HG03439 (cell line): Measurements from ENCODE around the gene PARD6G.
A peak's percentile ranks its signal among the peaks of the same experiment; 100 is the strongest.

ENCODE experiments used
- ATAC-seq: cut with Tn5 transposase; IDR thresholded peaks from one replicate; pipeline ENCODE4 v1.9.1; 2021; ENCODE audit warnings: mild to moderate bottlenecking, moderate library complexity; ENCODE audit not compliant: unreplicated experiment

The PARD6G gene

GRCh38 chr18:80157708-80158343 is 89.5 kb downstream of the PARD6G start:
- peak; percentile 54 for ATAC-seq

- no peak for ATAC-seq
Observed at GRCh38 chr18:80154293-80154692, 93.0 kb downstream of the PARD6G start.

- ATAC-seq: no peak
Observed at GRCh38 chr18:80149667-80150066, 97.6 kb downstream of the PARD6G start.

- peak; percentile 9 for ATAC-seq
Observed at GRCh38 chr18:80148326-80149199, 98.8 kb downstream of the PARD6G start.

GRCh38 chr18:80147418-80148325 is 99.6 kb downstream of the PARD6G start:
- peak; percentile 89 for ATAC-seq

GRCh38 chr18:80147037-80147417 is 100.3 kb downstream of the PARD6G start:
- peak; percentile 17 for ATAC-seq

- ATAC-seq: no peak
Observed at GRCh38 chr18:80145196-80145804, 102.0 kb downstream of the PARD6G start.

GRCh38 chr18:80143881-80144280 is 103.4 kb downstream of the PARD6G start:
- ATAC-seq: no peak

- no peak for ATAC-seq
Observed at GRCh38 chr18:80140455-80140985, 106.8 kb downstream of the PARD6G start.

- ATAC-seq: no peak
Observed at GRCh38 chr18:80137976-80138375, 109.3 kb downstream of the PARD6G start.

GRCh38 chr18:80137137-80137536 is 110.2 kb downstream of the PARD6G start:
- no peak for ATAC-seq

GRCh38 chr18:80136679-80137078 is 110.6 kb downstream of the PARD6G start:
- no peak for ATAC-seq

GRCh38 chr18:80135136-80135535 is 112.2 kb downstream of the PARD6G start:
- no peak for ATAC-seq

GRCh38 chr18:80133124-80133523 is 114.2 kb downstream of the PARD6G start:
- ATAC-seq: no peak

GRCh38 chr18:80132180-80132812 is 115.0 kb downstream of the PARD6G start:
- no peak for ATAC-seq

GRCh38 chr18:80130555-80130954 is 116.8 kb downstream of the PARD6G start:
- no peak for ATAC-seq

GRCh38 chr18:80129672-80130367 is 117.5 kb downstream of the PARD6G start:
- ATAC-seq: no peak

- ATAC-seq: no peak
Observed at GRCh38 chr18:80127635-80128034, 119.7 kb downstream of the PARD6G start.

GRCh38 chr18:80126797-80127196 is 120.5 kb downstream of the PARD6G start:
- no peak for ATAC-seq
